HG03378 (cell line): ENCODE results near the gene CCDC7.
"Not testable (repeated sequence)": the region's sequence is repeated elsewhere in the genome, so short reads cannot be mapped to it uniquely, and the experiment has no call there.

Experiments used
- ATAC-seq: cut with Tn5 transposase; IDR thresholded peaks from one replicate; pipeline ENCODE4 v1.9.1; 2021; ENCODE audit warnings: mild to moderate bottlenecking, moderate library complexity; ENCODE audit not compliant: unreplicated experiment

The CCDC7 gene

DNA sequence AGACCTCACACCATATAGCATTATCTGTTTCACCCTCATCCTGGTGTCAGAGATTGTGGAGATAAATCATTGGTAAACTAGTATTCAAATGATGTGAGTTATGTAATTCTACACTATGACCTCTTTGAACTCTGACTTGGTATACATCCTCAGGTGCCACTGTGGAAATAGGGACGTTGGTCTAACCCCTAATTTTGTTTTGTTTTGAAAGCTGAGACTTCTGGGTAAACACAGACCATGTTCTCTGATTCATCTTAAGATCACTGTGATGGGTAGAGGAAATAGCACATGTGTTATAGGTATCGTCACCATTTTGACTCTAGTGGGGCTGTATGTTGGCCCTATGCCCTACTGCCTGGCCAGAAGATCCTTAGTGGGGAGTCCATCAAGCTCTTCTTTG, 241.6 kb downstream of the CCDC7 start:
- no peak for ATAC-seq

DNA sequence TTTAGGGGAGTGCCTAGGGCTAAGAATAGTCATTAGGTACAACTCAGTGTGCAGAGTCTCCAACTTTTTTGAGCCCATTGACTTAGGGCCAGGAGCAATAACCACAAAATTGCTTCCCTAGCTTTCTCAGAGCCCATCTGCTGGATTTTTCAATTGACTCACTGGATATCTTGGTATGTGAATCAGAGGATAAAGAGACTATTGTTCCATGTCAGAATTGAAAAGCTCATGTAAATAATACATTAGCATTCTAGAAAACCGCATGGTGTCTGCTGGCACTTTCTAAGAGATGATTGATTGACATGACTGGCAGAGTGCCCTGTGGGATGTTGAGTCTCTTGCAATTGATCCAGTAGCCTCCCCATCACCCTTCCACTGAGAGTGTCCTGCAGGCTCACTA, 246.2 kb downstream of the CCDC7 start:
- no peak for ATAC-seq

DNA sequence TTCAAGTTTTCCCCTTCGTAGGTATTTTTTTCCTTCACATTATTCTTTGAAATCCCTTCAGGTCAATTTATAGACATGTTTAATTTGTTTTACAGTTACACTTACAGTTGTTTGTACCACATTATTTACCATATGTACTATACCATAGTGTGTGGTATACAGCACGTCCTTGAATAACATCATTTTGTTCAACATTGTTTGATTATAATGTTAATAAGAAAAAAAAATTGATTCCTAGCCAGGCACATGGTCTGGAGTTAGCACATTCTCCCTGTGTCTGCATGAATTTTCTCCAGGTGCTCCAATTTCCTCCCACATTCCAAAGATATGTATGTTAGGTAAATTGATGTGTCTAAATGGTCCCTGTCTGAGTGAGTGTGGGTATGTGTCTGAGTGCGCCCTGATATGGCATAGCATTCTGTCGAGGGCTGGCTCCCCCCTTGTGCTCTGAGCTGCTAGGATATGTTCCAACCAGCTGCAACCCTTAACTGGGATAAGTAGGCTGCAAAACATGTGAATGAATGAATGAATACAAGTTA, 247.6 kb downstream of the CCDC7 start:
- no peak for ATAC-seq

DNA sequence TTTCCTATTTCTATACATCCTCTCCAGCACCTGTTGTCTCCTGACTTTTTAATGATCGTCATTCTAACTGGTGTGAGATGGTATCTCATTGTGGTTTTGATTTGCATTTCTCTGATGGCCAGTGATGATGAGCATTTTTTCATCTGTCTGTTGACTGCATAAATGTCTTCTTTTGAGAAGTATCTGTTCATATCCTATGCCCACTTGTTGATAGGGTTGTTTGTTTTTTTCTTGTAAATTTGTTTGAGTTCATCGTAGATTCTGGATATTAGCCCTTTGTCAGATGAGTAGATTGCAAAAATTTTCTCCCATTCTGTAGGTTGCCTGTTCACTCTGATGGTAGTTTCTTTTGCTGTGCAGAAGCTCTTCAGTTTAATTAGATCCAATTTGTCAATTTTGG, 253.7 kb downstream of the CCDC7 start:
- ATAC-seq, result not testable (repeated sequence)

DNA sequence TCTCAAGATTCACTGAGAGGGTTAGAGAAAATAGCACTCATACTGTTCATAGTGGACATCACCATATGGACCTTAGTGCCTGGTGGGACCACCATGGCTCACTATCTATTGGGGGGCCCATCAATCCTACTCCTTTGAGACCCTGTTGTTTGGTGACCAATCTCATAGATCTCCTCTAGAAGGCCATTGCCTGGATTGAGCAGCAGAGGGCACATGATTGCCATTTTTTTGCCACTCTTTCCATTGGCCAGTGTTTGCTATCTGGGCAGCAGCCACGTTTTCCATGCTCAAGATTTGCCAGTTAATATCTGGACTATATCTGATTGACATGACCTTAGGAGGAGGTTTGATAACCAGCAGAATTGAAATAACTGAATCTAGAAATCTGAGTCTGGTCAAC, 267.6 kb downstream of the CCDC7 start:
- no peak for ATAC-seq

DNA sequence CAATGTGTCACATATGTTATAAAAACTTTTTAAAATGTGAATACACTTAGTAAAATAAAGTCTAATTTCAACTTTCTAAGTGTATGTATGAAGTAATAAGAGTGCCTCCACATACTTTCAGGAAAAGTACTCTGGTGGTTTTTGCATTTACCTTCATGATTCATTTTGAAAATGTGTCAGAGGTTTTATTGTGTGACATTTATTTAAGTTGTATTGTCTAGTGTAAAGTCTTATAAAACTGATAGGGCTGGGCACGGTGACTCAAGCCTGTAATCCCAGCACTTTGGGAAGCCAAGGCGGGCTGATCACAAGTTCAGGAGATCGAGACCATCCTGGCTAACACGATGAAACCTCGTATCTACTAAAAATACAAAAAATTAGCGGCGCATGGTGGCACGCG, 285.6 kb downstream of the CCDC7 start:
- no peak for ATAC-seq

DNA sequence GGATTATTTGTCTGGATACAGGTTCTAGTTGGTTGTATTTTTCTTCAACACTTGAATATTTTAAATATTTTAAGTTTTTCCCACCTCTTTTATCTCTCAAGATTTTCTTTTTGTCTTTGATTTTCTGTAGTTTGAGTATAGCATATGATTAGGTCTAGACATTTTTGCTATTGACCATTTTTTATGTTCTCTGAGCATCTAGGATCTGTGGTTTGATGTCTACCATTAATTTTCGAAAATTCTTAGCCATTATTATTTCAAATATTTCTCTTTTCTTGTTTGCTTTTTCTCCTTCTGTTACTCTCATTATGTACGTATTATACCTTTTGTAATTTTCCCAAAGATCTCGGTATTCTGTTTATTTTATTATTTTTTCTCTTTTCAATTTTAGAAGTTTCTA, 293.0 kb downstream of the CCDC7 start:
- no peak for ATAC-seq

DNA sequence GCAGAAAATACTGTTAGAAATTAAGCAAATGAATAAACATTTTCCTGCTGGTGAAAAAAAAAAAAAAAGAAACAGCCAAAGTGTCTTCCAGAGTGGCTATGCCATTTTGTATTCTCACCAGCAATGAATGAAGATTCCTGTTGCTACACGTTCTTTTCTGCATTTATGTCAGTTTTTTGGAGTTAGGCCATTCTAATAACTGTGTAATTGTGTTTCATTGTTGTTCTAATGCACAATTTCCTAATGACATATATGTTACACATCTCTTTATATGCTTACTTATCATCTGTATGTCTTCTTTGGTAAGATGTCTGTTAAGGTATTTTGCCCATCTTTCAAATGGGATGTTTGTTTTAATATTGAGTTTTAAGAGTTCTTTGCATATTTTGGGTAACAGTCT, 298.4 kb downstream of the CCDC7 start:
- no peak for ATAC-seq

DNA sequence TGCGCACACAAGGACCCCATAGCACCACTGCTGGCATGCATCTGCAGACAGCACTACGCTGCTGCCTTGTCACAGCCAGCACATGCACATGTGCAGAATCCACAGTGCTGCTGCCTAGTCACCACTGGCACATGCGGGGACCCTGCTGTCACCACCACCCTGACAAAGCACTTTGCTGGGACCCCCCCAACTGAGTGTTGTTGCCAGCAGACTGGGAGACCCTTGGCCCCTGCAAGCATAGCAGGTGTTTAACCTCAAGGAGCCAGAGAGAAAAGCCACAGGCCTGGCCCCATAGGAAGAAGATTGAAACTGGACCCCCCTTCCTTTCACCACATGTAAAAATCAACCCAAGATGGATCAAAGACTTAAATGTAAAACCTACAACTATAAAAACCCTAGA, 300.9 kb downstream of the CCDC7 start:
- ATAC-seq, result no peak

DNA sequence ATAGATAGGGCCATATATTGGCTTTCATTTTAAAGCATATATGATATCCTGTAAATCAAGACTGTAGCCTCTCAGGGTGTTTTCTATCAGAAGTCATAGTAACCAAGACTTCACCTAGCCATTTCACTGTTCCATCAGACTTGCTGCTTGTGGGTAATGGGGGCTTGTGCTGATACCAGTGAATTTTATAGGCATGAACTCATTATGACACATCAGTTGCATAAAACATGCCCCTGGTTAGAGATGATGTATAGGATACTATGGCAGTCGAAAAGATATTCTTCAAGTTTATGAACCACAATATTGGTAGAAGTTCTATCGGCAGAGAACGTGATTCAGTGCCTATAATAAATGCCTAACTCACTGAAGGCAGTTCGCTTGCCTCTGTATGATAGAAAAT, 305.6 kb downstream of the CCDC7 start:
- ATAC-seq, result no peak

DNA sequence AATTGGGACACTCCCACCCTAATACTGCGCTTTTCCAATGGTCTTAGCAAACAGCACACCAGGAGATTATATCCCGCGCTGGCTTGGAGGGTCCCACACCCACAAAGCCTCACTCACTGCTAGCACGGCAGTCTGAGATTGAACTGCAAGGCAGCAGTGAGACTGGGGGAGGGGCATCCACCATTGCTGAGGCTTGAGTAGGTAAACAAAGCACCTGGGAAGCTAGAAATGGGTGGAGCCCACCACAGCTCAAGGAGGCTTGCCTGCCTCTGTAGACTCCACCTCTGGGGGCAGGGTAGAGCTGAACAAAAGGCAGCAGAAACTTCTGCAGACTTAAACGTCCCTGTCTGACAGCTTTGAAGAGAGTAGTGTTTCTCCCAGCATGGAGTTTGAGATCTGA, 309.0 kb downstream of the CCDC7 start:
- ATAC-seq, result not testable (repeated sequence)

DNA sequence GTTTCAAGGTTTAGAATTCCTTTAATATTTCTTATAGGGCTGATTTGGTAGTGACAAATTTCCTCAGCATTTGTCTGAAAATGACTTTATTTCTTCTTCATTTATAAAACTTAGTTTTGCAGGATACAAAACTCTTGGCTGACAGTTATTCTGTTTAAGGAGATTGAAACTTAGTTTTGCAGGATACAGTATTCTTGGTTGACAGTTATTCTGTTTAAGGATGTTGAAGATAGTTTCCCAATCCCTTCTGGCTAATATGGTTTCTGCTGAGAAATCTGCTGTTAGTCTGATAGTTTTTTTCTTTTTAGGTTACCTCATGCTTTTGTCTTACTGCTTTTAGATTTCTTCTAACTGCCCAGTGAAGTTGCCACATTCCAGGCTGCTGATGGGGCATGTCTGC, 325.3 kb downstream of the CCDC7 start:
- no peak for ATAC-seq

DNA sequence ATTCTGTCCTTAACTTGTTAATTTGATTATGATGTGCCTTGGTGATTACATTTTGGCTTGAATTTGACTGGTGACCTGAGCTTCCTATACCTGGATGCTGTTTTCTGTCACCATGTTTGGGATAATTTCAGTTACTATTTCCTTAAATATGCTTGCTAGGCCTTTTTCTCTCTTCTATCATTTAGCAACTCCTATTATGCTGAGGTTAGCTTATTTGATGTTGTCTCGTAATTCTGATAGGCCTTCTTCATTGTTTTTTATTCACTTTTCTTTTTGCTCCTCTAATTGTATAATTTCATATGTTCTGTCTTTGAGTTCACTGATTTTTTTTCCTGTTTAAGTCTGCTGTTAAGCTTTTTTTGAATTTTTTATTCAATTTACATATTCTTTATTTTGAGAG, 327.2 kb downstream of the CCDC7 start:
- no peak for ATAC-seq

DNA sequence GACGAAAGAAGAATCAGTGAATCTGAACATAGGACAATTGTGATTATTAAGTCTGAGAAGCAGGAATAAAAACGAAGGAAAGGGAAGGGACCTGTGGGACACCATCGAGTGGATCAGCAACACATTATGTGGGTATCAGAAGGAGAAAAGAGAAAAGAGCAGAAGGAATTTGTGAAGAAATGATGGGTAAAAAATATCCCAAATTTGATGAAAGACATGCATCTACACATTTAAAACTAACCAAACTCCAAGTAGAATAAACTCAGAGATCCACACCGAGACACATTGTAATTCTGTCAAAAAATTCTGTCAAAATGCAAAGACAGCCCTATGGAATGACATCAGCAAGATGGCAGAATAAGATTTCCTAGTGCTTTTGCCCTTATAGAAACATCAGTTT, 341.0 kb downstream of the CCDC7 start:
- ATAC-seq, result no peak

DNA sequence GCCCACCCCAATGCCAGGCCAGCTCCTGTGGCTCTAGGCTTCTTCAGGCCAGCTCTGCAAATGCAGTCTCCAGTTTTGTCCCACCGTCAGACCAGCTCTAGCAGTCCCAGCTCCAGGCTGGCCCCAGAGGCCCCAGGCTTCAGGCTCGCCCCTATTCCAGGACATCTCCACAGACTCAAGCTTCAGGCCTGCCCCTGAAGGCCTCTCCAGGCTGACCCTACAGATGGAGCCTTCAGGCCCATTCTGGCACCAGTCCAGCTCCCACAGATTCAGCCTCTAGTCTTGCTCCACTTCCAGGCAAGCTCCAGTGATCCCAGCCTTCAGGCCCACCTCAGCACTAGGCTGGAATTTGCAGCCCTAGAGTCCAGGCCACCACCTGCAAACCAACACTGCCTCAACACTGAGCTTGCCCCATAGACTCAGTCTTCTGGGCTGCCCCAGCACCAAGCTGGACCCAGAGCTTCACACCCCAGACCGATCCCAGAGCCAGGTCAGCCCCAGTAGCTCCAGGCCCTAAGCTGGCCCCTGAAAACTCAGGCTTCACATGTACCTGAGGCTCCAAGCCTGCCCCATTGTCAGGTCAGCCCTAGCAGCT, 341.8 kb downstream of the CCDC7 start:
- ATAC-seq, result no peak

DNA sequence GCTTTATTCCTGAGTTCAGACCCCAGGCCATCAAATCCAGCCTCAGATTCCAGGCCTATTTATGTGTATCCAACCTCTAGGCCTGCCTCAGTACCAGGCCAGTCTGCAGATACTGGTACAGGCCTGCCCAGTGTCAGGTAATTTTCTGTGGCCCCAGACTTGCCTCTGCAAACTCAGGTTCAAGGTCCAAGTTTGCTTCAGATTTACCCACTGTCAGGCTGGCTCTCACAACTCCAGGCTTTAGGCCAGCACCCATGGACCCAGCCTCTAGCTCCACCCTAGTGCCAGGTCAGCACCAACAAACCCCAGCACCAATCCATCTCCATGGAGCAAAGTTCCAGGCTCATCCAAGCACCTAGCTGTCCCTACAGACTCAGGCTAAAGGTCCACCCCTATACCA, 342.4 kb downstream of the CCDC7 start:
- no peak for ATAC-seq

DNA sequence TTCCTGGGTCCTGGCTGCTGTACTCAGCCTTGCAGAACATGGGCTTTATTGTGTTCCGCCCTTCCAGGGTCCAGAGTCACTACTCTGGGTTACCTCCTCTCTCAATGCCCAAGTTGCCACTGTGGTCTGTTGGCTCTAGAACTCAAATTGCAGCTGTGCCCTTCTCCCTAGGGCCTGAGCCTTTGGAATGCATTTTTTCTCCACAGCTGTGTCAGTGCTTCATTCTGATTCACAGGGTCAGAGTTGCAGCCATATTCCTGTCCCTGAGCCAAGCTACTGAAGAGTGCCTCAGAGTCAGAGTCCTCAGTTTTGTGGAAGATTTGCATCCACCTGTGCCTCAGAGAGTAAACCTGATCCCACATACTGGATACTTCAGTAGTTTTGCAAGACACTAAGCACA, 344.5 kb downstream of the CCDC7 start:
- no peak for ATAC-seq

DNA sequence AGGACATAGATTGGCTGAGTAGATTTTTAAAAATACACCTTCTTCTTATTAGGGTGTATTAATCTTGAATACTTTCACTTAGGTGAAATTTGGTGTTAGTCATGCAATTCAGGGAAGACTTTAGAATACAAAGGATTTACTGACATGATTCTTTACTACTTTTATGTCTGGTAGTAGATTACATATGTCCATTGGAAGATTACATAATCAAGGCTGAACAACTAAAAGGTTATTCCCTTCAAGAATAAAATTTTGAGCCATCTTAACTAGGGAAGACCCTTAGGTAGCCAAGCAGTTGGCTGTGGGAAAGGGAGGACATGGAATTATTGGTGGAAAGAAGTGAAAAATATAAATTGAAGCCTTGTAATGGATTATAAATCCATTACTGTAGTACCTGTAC, 347.1 kb downstream of the CCDC7 start:
- ATAC-seq, result no peak

DNA sequence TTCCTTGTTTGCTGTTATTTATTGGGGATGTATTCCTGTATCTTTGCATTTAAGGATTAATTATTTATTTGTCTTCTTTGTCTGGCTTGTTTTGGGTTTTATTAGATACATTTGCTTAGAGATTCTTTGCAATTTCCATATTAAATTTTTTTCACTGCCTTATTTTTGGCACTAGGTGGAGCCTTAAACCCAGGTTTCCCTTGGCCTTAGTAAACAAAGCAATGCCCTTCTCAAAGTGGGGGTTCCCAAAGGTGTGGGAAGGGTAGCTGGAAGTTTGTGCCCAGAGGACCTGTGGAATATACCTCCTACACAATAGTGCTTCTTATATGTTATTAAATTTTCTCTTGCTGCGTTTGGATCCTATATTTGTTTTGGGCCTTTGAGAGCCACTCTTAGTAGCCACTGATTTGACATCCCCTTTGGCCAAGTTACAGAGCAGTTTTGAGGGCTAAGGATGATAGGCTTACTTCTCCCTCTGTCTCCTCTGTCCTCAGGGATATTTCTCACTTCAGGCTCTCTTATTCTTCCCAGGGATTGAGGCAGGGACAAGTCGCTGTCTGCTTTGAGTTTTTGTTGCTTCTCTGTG, 349.8 kb downstream of the CCDC7 start:
- peak; percentile 56 for ATAC-seq

DNA sequence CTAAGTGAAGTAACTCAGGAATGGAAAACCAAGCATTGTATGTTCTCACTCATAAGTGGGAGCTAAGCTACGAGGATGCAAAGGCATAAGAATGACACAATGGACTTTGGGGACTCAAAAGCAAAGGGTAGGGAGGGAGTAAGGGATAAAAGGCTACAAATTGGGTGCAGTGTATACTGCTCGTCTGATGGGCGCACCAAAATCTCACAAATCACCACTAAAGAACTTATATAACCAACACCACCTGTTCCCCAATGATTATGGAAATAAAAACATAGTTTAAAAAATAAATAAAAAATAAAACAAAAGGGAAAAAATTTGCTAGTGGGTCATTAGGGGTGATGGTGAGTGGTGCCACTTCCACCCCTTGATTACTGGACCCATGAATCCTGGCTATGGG, 351.5 kb downstream of the CCDC7 start:
- ATAC-seq, result not testable (repeated sequence)

DNA sequence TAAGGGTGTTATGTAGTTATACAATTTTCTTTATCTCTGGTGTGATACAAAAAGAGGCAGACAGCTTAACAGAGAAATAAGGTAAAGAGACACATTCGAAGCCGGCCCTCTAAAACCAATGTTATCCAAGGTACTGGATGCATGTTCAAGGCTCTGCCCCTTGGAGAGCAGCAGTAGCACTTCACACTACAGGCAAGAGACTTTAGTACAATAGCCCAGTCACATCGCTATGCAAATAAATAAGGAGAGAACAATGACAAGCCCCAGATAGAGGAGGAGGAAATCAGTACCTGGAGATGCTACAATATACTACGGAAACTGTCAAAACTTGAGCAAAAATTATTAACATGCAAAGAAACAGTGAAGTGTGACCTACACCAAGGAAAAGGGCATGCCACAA, 401.0 kb downstream of the CCDC7 start:
- no peak for ATAC-seq

DNA sequence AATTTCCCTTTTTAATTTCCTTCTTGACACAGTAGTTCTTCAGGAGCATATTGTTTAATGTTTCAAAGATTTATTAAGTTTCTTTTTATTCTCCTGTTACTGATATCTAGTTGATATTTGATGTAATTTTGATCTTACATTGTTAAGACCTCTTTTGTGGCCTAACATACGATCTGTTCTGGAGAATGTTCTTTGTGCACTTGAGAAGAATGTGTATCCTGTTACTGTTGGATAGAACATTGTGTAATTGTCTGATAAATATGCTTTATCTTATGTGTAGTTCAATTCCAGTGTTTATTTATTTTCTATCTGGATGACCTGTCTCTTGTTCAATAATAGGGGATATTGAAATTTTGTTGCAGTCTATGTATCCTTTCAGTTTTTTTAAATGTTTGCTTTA, 405.4 kb downstream of the CCDC7 start:
- no peak for ATAC-seq

DNA sequence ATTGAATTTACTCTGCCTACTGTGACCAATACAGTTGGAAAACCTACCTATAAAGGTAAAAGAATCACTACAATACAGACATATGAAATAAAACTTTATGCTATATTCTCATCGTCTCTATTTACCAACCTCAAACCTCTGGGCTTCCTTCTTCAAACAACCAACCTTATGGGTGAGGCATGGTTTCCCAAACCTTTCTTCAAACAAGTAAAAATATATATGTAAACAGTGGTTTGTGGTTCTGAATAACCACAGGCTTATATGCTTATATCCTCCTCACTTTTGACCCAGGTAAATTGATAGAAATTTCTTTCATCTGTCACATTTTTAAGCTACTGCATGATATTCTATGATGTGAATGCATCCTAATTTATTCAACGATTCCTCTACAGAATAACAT, 408.5 kb downstream of the CCDC7 start:
- no peak for ATAC-seq
